Left ventricle myocardium inferior (tissue), 1 donor: ENCODE measurements around the gene MYO1A. TPM values are rescaled to one million over a fixed set of nuclear protein-coding genes. Genes with fewer than 3 reads are reported as not detected.

Experiments used
- DNase-seq: peaks from one replicate; pipeline ENCODE4 v3.0.0-alpha.2; 2020
- H3K27ac ChIP-seq: fragments of 200-600 bp; replicated peaks from 2 replicates; pipeline ENCODE4 v1.8.0; 2021
- H3K27me3 ChIP-seq: fragments of 200-600 bp; 2 replicates; pipeline ENCODE4 v1.8.0; 2021; ENCODE audit warnings: low read depth
- H3K36me3 ChIP-seq: fragments of 200-600 bp; 2 replicates; pipeline ENCODE4 v1.8.0; 2021
- H3K4me1 ChIP-seq: fragments of 200-600 bp; 2 replicates; pipeline ENCODE4 v1.8.0; 2021
- H3K4me3 ChIP-seq: fragments of 200-600 bp; 2 replicates; pipeline ENCODE4 v1.8.0; 2021; ENCODE audit warnings: mild to moderate bottlenecking, moderate library complexity
- H3K9me3 ChIP-seq: fragments of 200-600 bp; replicated peaks from 2 replicates; pipeline ENCODE4 v1.8.0; 2021
- intact Hi-C: fragments of 100-400 bp; cut with micrococcal nuclease; formaldehyde crosslinking; loops from one replicate; pipeline ENCODE4 v1.11.0; 2022
- total RNA-seq: library from RNA; stranded (reverse); fragmentation: NEBNext Ultra II Directional; extraction: Animal tissue kit (Norgen Biotek cat#: 25700); gene quantifications from one replicate; pipeline ENCODE4 v1.2.1, GENCODE V29; 2021
- TF ChIP-seq, protein P1 (sequence below): fragments of 200-600 bp; IDR thresholded peaks from 2 replicates; pipeline ENCODE4 v1.8.0; 2021; ENCODE audit warnings: antibody characterized with exemption, mild to moderate bottlenecking, borderline replicate concordance
- donor health status: DM: no; HTN: yes; CAD: no; lungs with severe emphysema.

MYO1A gene
- total RNA-seq, 1 donor from 2014 or later: not detected

DNA sequence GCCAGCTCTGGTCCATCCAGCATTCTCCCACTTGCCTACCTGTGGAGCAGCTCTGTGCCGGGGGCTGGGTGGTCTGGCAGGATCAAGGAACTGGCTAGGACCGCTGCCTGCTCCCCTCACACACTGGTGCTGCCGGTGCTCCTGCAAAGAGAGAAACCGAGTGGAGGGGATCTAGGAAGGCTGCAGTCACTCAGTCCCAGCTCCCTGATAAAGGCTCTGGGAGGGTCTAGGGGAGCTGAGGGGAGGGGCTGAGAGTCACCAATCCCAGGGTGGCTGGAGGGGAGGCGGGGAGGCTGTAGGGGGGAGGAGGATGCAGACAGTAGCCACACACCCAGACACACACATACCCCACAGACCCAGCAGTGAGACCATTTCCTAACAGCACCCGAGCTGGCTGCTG lies 33.6 kb downstream of the MYO1A start, which contains the start of gene TAC3:
TSS of gene TAC3 (minus strand) at position 182 of the 400 bp plus-strand sequence. CDS start 732 bp downstream, outside the sequence.
- DNase-seq: no peak
- Histone ChIP-seq H3K4me3 (no peak within 1 kb of the TSS), H3K9me3 (no peaks in the 10 kb centered on the region), H3K27ac (no peak within 1 kb of the TSS), H3K4me1 (no peaks in the 10 kb centered on the region), H3K27me3 (peaks cover 55% of the 10 kb centered on the region), H3K36me3 (no peaks in the 10 kb centered on the region)
- intact Hi-C loops: no loop called here
- TF ChIP-seq, protein P1, sequence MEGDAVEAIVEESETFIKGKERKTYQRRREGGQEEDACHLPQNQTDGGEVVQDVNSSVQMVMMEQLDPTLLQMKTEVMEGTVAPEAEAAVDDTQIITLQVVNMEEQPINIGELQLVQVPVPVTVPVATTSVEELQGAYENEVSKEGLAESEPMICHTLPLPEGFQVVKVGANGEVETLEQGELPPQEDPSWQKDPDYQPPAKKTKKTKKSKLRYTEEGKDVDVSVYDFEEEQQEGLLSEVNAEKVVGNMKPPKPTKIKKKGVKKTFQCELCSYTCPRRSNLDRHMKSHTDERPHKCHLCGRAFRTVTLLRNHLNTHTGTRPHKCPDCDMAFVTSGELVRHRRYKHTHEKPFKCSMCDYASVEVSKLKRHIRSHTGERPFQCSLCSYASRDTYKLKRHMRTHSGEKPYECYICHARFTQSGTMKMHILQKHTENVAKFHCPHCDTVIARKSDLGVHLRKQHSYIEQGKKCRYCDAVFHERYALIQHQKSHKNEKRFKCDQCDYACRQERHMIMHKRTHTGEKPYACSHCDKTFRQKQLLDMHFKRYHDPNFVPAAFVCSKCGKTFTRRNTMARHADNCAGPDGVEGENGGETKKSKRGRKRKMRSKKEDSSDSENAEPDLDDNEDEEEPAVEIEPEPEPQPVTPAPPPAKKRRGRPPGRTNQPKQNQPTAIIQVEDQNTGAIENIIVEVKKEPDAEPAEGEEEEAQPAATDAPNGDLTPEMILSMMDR: no peak

DNA sequence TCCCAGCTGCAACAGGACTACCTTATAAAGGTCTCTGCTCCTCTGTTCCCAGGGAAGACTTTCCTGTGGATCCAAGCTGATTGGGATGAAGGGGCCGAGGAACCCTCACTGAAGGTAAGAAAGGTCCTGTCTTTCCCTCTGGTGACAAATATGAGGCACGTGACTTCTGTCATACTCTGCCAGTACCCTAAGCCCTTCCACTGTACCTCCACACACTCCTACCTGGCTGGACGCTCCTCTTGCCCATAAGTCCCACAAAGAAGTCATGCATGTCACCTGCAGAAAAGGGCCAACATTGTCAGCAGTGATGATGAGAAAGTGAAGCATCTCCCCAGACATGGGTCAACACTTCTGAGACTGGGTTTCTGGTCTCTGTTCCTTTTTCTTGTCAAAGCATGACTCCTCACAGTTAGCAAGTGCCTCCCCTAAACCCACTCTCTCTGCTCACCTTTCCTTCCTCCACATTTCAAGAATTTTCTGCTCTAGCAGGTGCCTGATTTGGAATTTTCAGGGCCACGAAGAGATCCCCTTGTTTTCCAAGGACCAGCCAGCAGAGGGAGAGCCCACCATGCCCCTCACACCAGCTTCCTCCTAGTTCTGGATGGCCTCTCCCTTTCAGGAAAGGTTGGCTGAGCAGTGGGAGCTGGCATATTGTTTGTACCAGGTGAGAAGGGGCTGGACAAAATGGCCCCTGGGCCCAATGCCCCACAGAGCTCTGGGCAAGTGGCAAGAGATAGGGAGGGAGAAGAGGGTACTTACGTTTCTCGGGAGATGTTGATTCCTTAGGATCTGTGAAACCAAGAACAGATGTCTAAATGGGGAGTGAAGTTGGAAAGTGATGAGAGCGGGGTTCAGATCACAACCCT lies 37.1 kb downstream of the MYO1A start:
- Histone ChIP-seq H3K9me3 (no peaks in the 10 kb centered on the region), H3K27ac (no peak overlapping the region), H3K4me3 (no peak overlapping the region), H3K27me3 (peaks cover 55% of the 10 kb centered on the region), H3K4me1 (peaks cover 5% of the 10 kb centered on the region), H3K36me3 (no peaks in the 10 kb centered on the region)
- TF ChIP-seq, protein P1: no peak
- DNase-seq: no peak
- intact Hi-C loops: no loop called here

- no peak for DNase-seq
- no peaks in the 10 kb centered on the region for H3K9me3 ChIP-seq
- TF ChIP-seq, protein P1: no peak
- intact Hi-C loops: no loop called here
- no peak overlapping the region for H3K4me3 ChIP-seq
- peaks cover 45% of the 10 kb centered on the region for H3K27me3 ChIP-seq
- H3K4me1 ChIP-seq: peaks cover 9% of the 10 kb centered on the region
- no peaks in the 10 kb centered on the region for H3K36me3 ChIP-seq
- H3K27ac ChIP-seq: no peak overlapping the region
Observed at GRCh38 chr12:57011438-57012424, 38.2 kb downstream of the MYO1A start.

DNA sequence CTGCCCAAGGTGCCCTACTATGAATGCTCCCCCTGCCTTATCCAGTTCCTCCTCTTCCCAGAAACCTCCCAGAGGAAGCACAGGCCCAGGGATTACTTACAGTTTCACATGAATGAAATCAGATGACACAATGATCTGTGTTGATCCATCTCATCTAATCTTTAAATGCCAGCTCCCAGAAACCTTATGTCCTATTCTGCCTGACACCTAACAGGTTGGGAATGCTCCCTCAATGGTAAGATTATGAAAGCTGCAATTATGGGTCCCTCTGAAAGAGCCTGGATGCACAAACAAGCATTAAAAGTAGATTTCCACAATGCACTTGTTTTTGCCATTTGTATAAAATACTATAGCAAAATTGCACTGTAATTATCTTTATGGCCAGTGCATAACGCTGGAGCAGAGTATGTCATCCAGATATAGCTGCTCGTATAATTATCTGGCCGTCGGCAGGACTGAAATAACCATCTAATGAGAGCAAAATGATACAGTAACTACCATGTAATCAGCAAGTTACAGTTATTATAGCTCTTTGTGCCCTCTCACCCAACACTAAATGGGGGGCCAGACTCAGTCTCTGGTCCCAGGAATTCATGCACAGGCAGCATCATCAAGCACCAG lies 39.2 kb downstream of the MYO1A start:
- intact Hi-C loops: no loop called here
- peaks cover 17% of the 10 kb centered on the region for H3K4me1 ChIP-seq
- DNase-seq: no peak
- no peak overlapping the region for H3K4me3 ChIP-seq
- TF ChIP-seq, protein P1: no peak
- no peaks in the 10 kb centered on the region for H3K9me3 ChIP-seq
- no peaks in the 10 kb centered on the region for H3K36me3 ChIP-seq
- no peak overlapping the region for H3K27ac ChIP-seq
- H3K27me3 ChIP-seq: peaks cover 35% of the 10 kb centered on the region
